AG04450 (cell line): ENCODE measurements around the gene MLYCD. TPM values are rescaled to one million over a fixed set of nuclear protein-coding genes. Genes with fewer than 3 reads are reported as not detected.

ENCODE experiments used
- CTCF ChIA-PET: fragments of 300-600, 350-600 bp; formaldehyde crosslinking; extraction: SDS; loops from one replicate; lab custom pipeline; 2022; ENCODE audit warnings: antibody characterized with exemption, inconsistent platforms; lab: Charles Lee
- POLR2A ChIA-PET: fragments of 350-600 bp; formaldehyde crosslinking; extraction: SDS; loops from one replicate; lab custom pipeline; 2021; ENCODE audit warnings: antibody characterized with exemption, inconsistent platforms; lab: Yijun Ruan, JAX
- DNase-seq: peaks from one replicate; pipeline ENCODE4 v3.0.0-alpha.2; 2011; ENCODE audit warnings: low read depth, low spot score
- H3K27ac ChIP-seq: one replicate; pipeline ENCODE4 v1.5.1; 2012; ENCODE audit warnings: low read depth, low read length, control low read depth
- H3K27me3 ChIP-seq: one replicate; pipeline ENCODE4 v1.6.0; 2012; ENCODE audit warnings: low read length; ENCODE audit not compliant: control insufficient read depth, insufficient read depth
- H3K4me3 ChIP-seq: 2 replicates; pipeline ENCODE4 v1.5.1; 2011; ENCODE audit warnings: mild to moderate bottlenecking, low read depth, low read length, control low read depth
- H3K9me3 ChIP-seq: 2 replicates; pipeline ENCODE4 v1.5.1; 2012; ENCODE audit warnings: low read length; ENCODE audit not compliant: control insufficient read depth, insufficient read depth
- polyA plus RNA-seq: library from polyadenylated mRNA; depleted of rRNA; stranded (reverse); fragments of >200 nt; gene quantifications from 2 replicates; pipeline ENCODE4 v1.2.3, GENCODE V29; 2011
- TF ChIP-seq, protein P1 (sequence below): IDR thresholded peaks from 2 replicates; pipeline ENCODE4 v1.5.1; 2011; ENCODE audit warnings: low read depth, low read length, control low read depth, inconsistent platforms

MLYCD gene
- polyA plus RNA-seq, 1 experiment, result 2.0 TPM

DNA sequence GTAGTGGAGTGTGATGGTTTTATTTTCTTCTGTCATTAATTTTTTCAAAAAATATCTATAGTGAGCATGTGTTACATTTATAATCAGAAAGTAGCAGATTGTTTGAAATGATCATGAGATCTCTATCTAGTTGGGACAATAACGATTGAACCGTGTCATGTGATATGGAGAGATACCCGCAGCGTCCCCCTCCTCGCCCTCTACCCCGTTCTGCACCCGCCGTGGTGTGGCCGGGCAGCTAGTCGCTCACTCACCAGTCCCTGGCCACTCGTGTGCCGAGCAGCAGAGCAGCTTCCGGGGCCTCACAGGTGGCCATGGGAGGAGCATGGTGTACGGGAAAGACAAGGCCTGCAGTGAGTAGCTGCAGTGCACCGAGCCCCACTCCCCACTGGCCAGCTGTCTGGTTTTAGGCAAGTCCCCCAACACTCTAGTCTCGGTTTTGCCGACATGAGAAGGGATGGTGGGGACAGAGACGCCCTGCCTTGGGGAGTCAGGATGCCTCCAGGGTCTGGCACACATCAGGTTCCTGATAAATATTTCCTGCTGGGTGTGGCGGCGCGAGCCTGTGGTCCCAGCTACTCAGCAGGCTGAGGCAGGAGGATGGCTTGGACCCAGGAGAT lies 15.3 kb downstream of the MLYCD start:
- no peaks in the 10 kb centered on the region for H3K27me3 ChIP-seq
- ChIA-PET POLR2A (no interaction called here), CTCF (interaction anchor here (0.6 to 0.7 kb wide), 3 partner anchors 14 to 26 kb away, joined by 3 to 5 read pairs (median 4); no protein-coding TSS in a partner anchor)
- H3K4me3 ChIP-seq, result no peak overlapping the region
- H3K9me3 ChIP-seq, result no peaks in the 10 kb centered on the region; the same call in 1 of the 2 replicates
- TF ChIP-seq, protein P1, sequence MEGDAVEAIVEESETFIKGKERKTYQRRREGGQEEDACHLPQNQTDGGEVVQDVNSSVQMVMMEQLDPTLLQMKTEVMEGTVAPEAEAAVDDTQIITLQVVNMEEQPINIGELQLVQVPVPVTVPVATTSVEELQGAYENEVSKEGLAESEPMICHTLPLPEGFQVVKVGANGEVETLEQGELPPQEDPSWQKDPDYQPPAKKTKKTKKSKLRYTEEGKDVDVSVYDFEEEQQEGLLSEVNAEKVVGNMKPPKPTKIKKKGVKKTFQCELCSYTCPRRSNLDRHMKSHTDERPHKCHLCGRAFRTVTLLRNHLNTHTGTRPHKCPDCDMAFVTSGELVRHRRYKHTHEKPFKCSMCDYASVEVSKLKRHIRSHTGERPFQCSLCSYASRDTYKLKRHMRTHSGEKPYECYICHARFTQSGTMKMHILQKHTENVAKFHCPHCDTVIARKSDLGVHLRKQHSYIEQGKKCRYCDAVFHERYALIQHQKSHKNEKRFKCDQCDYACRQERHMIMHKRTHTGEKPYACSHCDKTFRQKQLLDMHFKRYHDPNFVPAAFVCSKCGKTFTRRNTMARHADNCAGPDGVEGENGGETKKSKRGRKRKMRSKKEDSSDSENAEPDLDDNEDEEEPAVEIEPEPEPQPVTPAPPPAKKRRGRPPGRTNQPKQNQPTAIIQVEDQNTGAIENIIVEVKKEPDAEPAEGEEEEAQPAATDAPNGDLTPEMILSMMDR, result no peak
- H3K27ac ChIP-seq, result no peak overlapping the region
- no peak for DNase-seq

DNA sequence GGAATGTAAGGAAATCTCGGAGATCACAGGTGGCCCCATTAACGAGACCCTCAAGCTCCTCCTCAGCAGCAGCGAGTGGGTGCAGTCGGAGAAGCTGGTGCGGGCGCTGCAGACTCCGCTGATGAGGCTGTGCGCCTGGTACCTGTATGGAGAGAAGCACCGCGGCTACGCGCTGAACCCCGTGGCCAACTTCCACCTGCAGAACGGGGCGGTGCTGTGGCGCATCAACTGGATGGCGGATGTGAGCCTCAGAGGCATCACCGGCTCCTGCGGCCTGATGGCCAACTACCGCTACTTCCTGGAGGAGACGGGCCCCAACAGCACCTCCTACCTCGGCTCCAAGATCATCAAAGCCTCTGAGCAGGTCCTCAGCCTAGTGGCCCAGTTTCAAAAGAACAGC lies 16.2 kb downstream of the MLYCD start:
- Histone ChIP-seq H3K27me3 (no peaks in the 10 kb centered on the region), H3K27ac (no peak overlapping the region), H3K4me3 (no peak overlapping the region), H3K9me3 (no peaks in the 10 kb centered on the region; the same call in 1 of the 2 replicates)
- ChIA-PET POLR2A (no interaction called here), CTCF (interaction anchor here (1.3 kb wide), 1 partner anchor 12 kb away, joined by 4 read pairs; no protein-coding TSS in a partner anchor)
- TF ChIP-seq, protein P1, result no peak
- no peak for DNase-seq

DNA sequence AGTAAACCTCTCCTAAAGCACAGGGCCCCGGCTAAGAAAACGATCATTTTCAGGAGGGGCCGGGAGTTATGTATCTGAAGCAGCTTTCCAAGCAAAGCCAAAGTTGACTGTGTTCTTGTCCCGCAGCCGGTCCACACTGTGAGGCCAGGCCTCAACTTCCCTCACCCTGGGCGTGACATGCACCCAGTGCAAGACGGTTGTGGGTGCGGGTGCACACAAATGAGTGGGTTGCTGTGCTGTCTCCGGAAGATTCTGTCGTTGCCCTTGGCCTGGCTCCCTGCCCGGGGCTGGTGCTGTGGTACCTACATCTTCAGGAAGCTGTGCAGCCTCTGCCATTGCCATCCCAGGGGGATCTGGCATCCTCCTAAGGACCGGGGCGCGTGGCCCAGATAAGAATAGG lies 16.6 kb downstream of the MLYCD start:
- H3K27me3 ChIP-seq, result no peaks in the 10 kb centered on the region
- DNase-seq, result no peak
- H3K9me3 ChIP-seq, result no peaks in the 10 kb centered on the region; the same call in 1 of the 2 replicates
- POLR2A ChIA-PET, result no interaction called here
- CTCF ChIA-PET, result interaction anchor here (0.7 to 1.3 kb wide), 2 partner anchors 10 to 12 kb away, joined by 4 read pairs; no protein-coding TSS in a partner anchor
- H3K4me3 ChIP-seq, result no peak overlapping the region
- no peak overlapping the region for H3K27ac ChIP-seq
- TF ChIP-seq, protein P1, result no peak

DNA sequence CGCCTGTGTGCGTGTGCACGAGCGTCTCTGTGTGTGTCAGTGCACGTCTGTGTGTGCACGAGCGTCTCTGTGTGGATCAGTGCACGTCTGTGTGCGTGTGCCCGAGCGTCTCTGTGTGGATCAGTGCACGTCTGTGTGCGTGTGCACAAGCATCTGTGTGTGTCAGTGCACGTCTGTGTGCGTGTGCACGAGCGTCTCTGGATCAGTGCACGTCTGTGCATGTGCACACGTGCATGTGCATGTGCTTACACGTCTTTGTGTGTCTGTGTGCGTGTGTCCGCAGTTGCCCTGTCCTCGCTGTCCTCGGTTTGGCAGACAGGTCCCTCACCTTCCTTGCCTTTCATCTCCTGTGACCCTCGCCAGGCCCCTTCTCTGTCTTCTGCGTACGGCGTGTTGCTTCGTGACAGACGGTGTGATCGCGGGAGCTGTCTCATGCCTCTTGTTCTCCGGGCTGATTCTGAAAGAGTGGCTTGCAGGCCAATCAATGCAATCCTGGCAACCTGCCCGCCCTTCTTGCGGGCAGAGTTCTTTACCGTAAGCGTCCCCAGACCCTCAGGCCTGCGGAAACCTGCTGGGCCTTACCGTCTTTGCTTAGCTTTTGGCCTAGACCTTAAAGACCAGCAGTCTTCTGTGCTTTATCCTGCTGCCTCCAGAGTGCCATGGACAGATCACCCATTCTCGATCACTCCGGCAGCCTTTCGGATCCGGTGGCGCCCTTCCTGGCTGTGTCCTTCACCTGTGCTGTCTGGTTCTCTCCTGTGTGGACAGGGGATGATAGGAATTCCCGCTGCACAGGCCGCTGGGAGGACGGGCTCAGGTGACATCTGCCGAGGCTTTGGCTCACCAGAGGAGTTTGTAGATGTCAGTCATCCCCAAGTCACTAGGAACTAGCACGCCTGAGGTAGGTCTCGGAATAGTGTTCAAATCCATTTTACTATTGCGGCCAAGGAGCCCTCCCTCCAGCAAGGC lies 18.5 kb downstream of the MLYCD start:
- CTCF ChIA-PET, result no interaction called here
- POLR2A ChIA-PET, result no interaction called here
- Histone ChIP-seq H3K9me3 (no peaks in the 10 kb centered on the region; the same call in 1 of the 2 replicates), H3K4me3 (no peak overlapping the region), H3K27me3 (no peaks in the 10 kb centered on the region), H3K27ac (no peak overlapping the region)
- DNase-seq, result no peak
- TF ChIP-seq, protein P1, result no peak
